Endothelial cell of umbilical vein (primary cell): ENCODE data around the gene HOXB7. TPM values are rescaled to one million over a fixed set of nuclear protein-coding genes. Genes with fewer than 3 reads are reported as not detected.

Source experiments
- BruUV-seq: library from RNA; stranded (reverse); fragments of 400-500 nt; replicated peaks from 2 replicates; lab custom pipeline; 2021; lab: Mats Ljungman, UMichigan
- CTCF ChIA-PET: fragments of 300-600, 350-600 bp; sonication (Branson Sonifier 250); formaldehyde crosslinking; loops from one replicate; lab custom pipeline; 2021; ENCODE audit warnings: antibody characterized with exemption, inconsistent platforms; lab: Charles Lee
- POLR2A ChIA-PET: fragments of 300-600, 350-600 bp; sonication (Branson Sonifier 250); formaldehyde crosslinking; loops from one replicate; lab custom pipeline; 2021; ENCODE audit warnings: antibody characterized with exemption, inconsistent platforms; lab: Charles Lee
- DNase-seq: peaks from one replicate; pipeline ENCODE4 v3.0.0-alpha.2; 2011; ENCODE audit warnings: low read depth, low spot score
- FAIRE-seq: peaks from 2 replicates; lab custom pipeline; 2011; peaks lifted over from hg19 to GRCh38; lab: Jason Lieb, UNC
- H2AFZ ChIP-seq: 2 replicates; pipeline ENCODE4 v1.6.0; 2012; ENCODE audit warnings: low read depth, low read length, control low read depth, inconsistent platforms
- H3K27ac ChIP-seq: 2 replicates; pipeline ENCODE4 v1.5.1; 2011; ENCODE audit warnings: low read depth, mild to moderate bottlenecking, control low read depth, low read length, moderate library complexity; ENCODE audit not compliant: insufficient read depth
- H3K27me3 ChIP-seq, 2 experiments: 2 replicates each; pipeline versions ENCODE4 v1.6.0 to v1.6.1; 2011; ENCODE audit warnings: low read length in 2 of 2, mixed read lengths in 1 of 2; ENCODE audit not compliant: control insufficient read depth in 2 of 2, insufficient read depth in 2 of 2
- H3K36me3 ChIP-seq, 2 experiments: 2 replicates in 1 of 2; 3 replicates in 1 of 2; pipeline ENCODE4 v1.5.1; 2011; ENCODE audit warnings: low read length in 2 of 2, mild to moderate bottlenecking in 1 of 2, moderate library complexity in 1 of 2; ENCODE audit not compliant: control insufficient read depth in 2 of 2, insufficient read depth in 2 of 2; ENCODE audit errors: extremely low read depth in 1 of 2
- H3K4me1 ChIP-seq: 3 replicates; pipeline ENCODE4 v1.5.1; 2011; ENCODE audit warnings: mild to moderate bottlenecking, low read length; ENCODE audit not compliant: control insufficient read depth, insufficient read depth; ENCODE audit errors: extremely low read depth
- H3K4me2 ChIP-seq: 2 replicates; pipeline ENCODE4 v1.6.1; 2011; ENCODE audit warnings: low read length, control low read depth, mixed read lengths; ENCODE audit not compliant: insufficient read depth
- H3K4me3 ChIP-seq, 3 experiments: fragments of 200-600 bp in 1 of 3; sonication (generic), shearing (Covaris generic) in 1 of 3; replicated peaks in 1 of 3; 2 replicates each; pipeline ENCODE4 v1.5.1; 2011 to 2016; ENCODE audit warnings: control low read depth in 3 of 3, low read length in 3 of 3, mild to moderate bottlenecking in 2 of 3, inconsistent platforms in 1 of 3, low read depth in 1 of 3, moderate library complexity in 1 of 3; ENCODE audit not compliant: insufficient read depth in 1 of 3
- H3K79me2 ChIP-seq: 2 replicates; pipeline ENCODE4 v1.6.0; 2012; ENCODE audit warnings: low read length, inconsistent platforms; ENCODE audit not compliant: control insufficient read depth, insufficient read depth
- H3K9ac ChIP-seq: replicated peaks from 2 replicates; pipeline ENCODE3; 2011; ENCODE audit warnings: low read length, control low read depth; ENCODE audit not compliant: insufficient read depth; ENCODE audit errors: extremely low read depth
- H3K9me1 ChIP-seq: replicated peaks from 3 replicates; pipeline ENCODE4 v1.6.0; 2011; ENCODE audit warnings: mild to moderate bottlenecking, low read length; ENCODE audit not compliant: control insufficient read depth, insufficient read depth; ENCODE audit errors: extremely low read depth
- H3K9me3 ChIP-seq: replicated peaks from 2 replicates; pipeline ENCODE4 v1.5.1; 2012; ENCODE audit warnings: low read length, inconsistent platforms; ENCODE audit not compliant: control insufficient read depth, insufficient read depth
- H4K20me1 ChIP-seq: replicated peaks from 2 replicates; pipeline ENCODE3; 2011; ENCODE audit warnings: mild to moderate bottlenecking, low read length; ENCODE audit not compliant: control insufficient read depth, insufficient read depth; ENCODE audit errors: extremely low read depth
- CTCF ChIP-seq, 2 donors: IDR thresholded peaks; 1 replicate in 1 of 2; 2 replicates in 1 of 2; pipeline ENCODE4 v1.5.1; 2011; ENCODE audit warnings: low read length in 2 of 2, mild to moderate bottlenecking in 2 of 2, moderate library complexity in 2 of 2, control low read depth in 1 of 2, inconsistent platforms in 1 of 2, low read depth in 1 of 2; ENCODE audit not compliant: insufficient read depth in 1 of 2; ENCODE audit errors: extremely low read depth in 1 of 2
- EZH2 ChIP-seq: IDR thresholded peaks from 2 replicates; pipeline ENCODE4 v1.6.1; 2012; ENCODE audit warnings: borderline replicate concordance, low read depth, mild to moderate bottlenecking, moderate library complexity, low read length, inconsistent platforms; ENCODE audit not compliant: severe bottlenecking
- FOS ChIP-seq: IDR thresholded peaks from 2 replicates; pipeline ENCODE4 v1.6.1; 2011; ENCODE audit warnings: mild to moderate bottlenecking, low read length, moderate library complexity, borderline replicate concordance; ENCODE audit not compliant: insufficient read depth
- GATA2 ChIP-seq: IDR thresholded peaks from 2 replicates; pipeline ENCODE4 v1.7.0; 2011; ENCODE audit warnings: low read depth, mild to moderate bottlenecking, moderate library complexity, mixed read lengths, low read length; ENCODE audit not compliant: insufficient read length, insufficient read depth
- JUN ChIP-seq: IDR thresholded peaks from 2 replicates; pipeline ENCODE4 v1.6.1; 2011; ENCODE audit warnings: borderline replicate concordance, low read depth; ENCODE audit not compliant: insufficient read length, insufficient read depth
- MYC ChIP-seq: IDR thresholded peaks from one replicate; pipeline ENCODE4 v1.6.1; 2011; ENCODE audit warnings: mild to moderate bottlenecking, low read depth, low read length
- POLR2A ChIP-seq: IDR thresholded peaks from 2 replicates; pipeline ENCODE4 v1.6.1; 2012; ENCODE audit warnings: low read depth, mild to moderate bottlenecking, control low read depth, low read length
- POLR2AphosphoS5 ChIP-seq: IDR thresholded peaks from 2 replicates; pipeline ENCODE4 v1.6.1; 2012; ENCODE audit warnings: low read depth, mild to moderate bottlenecking, control low read depth, low read length, moderate library complexity; ENCODE audit not compliant: insufficient read depth
- dilution Hi-C: fragments of 300-500 bp; cut with MboI; formaldehyde crosslinking; loops from one replicate; pipeline ENCODE4 v1.15.0; 2019; ENCODE audit warnings: low sequenced_read_pairs; ENCODE audit not compliant: extremely low pct_ligation_motif_present
- intact Hi-C: fragments of 100-400 bp; cut with micrococcal nuclease; formaldehyde crosslinking; loops from one replicate; pipeline ENCODE4 v1.10.0; 2022
- polyA plus RNA-seq, 4 experiments: library from polyadenylated mRNA; depleted of rRNA in 3 of 4; stranded (reverse) in 3 of 4; unstranded in 1 of 4; fragments of >200 nt; gene quantifications; 2 replicates each; pipeline versions ENCODE4 v1.2.1 to v1.2.3, GENCODE V29; 2011 to 2012; ENCODE audit warnings: missing spikeins in 1 of 4
- total RNA-seq: library from RNA; stranded (reverse); gene quantifications from 2 replicates; pipeline ENCODE4 v1.2.3, GENCODE V29; 2021
- TF ChIP-seq, protein P1 (sequence below): IDR thresholded peaks from 2 replicates; pipeline ENCODE4 v1.6.1; 2011; ENCODE audit not compliant: insufficient read depth, insufficient read length

The HOXB7 gene
- total and polyA plus RNA-seq, 2 donors (not counting 3 experiments of a cell fraction or from before 2014, with no cell fraction given), result 23.5 to 24.5 TPM

DNA sequence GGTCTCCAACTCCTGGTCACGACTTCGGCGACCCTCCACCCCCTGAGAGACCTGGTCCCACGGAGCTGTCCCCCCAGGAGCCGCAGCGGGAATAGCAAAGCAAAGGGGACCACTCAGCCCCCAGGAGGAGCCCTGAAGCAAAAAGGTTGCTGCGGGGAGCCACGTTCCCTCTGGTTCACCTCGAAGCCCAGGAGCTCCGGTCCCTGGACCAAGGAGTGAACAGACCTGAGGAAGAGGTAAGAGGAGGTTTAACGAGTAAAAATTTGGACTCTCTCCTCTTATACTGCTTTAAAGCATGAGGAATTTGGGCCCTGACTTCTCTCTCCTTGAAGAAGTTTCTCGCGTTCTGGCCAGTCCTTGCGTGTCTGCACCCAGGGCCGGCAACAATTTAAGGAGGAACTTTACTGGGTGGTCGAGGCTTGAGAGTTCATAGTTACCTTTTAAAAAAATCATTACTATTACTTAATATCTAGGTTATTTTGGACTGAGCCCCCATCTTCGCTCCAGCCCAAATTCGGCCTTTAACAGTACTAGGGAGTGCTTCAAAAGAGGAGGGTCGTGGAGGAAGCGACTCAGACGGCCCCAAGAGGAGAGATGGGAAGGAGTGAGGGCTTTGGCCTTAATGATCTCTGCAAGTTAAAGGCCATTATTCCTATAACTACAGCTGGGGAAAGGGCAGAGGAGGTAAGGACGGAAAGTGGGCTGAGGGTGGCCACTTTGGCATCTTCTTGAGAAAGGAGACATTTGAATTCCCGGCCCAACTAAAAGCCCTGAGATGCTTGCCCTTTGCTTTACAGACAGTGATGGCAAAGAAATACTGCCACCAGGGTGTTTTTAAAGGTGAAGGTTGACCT lies 32.3 kb upstream of the HOXB7 start:
- CTCF ChIA-PET, result interaction anchor here (4.5 kb wide), 1 partner anchor 7 kb away, joined by 23 read pairs; no protein-coding TSS in a partner anchor

More for the DNA sequence above, 32.3 kb upstream of the HOXB7 start:
- no peak overlapping the region for H3K4me3 ChIP-seq
- H3K4me2 ChIP-seq, result no peak overlapping the region
- dilution Hi-C loops, result no loop called here
- BruUV-seq, result no TSS peak
- no peaks in the 10 kb centered on the region for H3K9me3 ChIP-seq
- no peaks in the 10 kb centered on the region for H3K79me2 ChIP-seq
- H3K4me1 ChIP-seq, result no peaks in the 10 kb centered on the region
- H4K20me1 ChIP-seq, result no peaks in the 10 kb centered on the region
- no peak overlapping the region for H2AFZ ChIP-seq
- H3K27me3 ChIP-seq, result peaks cover 83 to 96% of the 10 kb centered on the region in 2 experiments
- TF ChIP-seq GATA2, result no peak
- no peak for TF ChIP-seq POLR2AphosphoS5
- TF ChIP-seq MYC, result no peak
- no peak for TF ChIP-seq EZH2
- TF ChIP-seq JUN, result no peak
- no peak for TF ChIP-seq POLR2A
- TF ChIP-seq, protein P1, sequence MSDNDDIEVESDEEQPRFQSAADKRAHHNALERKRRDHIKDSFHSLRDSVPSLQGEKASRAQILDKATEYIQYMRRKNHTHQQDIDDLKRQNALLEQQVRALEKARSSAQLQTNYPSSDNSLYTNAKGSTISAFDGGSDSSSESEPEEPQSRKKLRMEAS, result no peak
- TF ChIP-seq CTCF (IDR thresholded peaks at IDR 0.05; ENCODE audit: extremely low read depth in 1 of 2, insufficient read depth in 1 of 2, low read depth in 1 of 2, low read length in 2 of 2), result no peak
- TF ChIP-seq FOS, result no peak
- H3K9ac ChIP-seq, result no peak overlapping the region
- FAIRE-seq, result no peak
- H3K9me1 ChIP-seq, result no peaks in the 10 kb centered on the region
- intact Hi-C loops, result no loop called here
- no peak for DNase-seq
- H3K27ac ChIP-seq, result no peak overlapping the region
- H3K36me3 ChIP-seq, result no peaks in the 10 kb centered on the region
- POLR2A ChIA-PET, result no interaction called here
